ENCODE data around the gene SUSD4.

DNA sequence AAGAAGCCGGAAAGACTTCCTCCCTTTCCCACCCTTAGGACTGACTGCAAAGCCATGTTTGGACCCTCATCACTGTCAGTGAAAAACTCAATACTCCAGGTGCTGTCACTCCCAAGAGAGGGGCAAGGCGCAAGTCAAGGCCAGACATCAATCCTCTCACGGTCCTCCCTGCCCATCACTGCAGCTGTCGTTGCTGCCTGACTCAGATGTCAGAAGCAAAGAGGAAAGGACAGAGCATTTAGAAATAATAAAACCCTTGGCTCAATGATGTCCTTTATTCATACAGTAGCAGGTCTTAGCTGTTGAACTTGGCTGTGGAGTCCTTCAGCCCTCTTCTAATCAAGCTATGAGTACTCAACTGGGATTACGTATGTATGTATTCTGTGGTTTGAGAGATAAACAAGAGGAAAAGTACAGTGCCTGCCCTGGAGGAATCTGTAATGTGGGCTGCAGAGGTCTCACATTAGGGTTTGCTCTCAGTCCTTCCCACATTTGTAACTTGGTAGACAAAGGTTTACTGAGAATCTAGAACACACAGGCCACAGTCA is 13.5 kb downstream of the SUSD4 start:
- no peak for TF ChIP-seq FOXM1 (IDR thresholded peaks at IDR 0.05; ENCODE audit: low read depth)
- TF ChIP-seq, protein P1, sequence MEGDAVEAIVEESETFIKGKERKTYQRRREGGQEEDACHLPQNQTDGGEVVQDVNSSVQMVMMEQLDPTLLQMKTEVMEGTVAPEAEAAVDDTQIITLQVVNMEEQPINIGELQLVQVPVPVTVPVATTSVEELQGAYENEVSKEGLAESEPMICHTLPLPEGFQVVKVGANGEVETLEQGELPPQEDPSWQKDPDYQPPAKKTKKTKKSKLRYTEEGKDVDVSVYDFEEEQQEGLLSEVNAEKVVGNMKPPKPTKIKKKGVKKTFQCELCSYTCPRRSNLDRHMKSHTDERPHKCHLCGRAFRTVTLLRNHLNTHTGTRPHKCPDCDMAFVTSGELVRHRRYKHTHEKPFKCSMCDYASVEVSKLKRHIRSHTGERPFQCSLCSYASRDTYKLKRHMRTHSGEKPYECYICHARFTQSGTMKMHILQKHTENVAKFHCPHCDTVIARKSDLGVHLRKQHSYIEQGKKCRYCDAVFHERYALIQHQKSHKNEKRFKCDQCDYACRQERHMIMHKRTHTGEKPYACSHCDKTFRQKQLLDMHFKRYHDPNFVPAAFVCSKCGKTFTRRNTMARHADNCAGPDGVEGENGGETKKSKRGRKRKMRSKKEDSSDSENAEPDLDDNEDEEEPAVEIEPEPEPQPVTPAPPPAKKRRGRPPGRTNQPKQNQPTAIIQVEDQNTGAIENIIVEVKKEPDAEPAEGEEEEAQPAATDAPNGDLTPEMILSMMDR (IDR thresholded peaks at IDR 0.05) = no peak
- TF ChIP-seq, protein P2, sequence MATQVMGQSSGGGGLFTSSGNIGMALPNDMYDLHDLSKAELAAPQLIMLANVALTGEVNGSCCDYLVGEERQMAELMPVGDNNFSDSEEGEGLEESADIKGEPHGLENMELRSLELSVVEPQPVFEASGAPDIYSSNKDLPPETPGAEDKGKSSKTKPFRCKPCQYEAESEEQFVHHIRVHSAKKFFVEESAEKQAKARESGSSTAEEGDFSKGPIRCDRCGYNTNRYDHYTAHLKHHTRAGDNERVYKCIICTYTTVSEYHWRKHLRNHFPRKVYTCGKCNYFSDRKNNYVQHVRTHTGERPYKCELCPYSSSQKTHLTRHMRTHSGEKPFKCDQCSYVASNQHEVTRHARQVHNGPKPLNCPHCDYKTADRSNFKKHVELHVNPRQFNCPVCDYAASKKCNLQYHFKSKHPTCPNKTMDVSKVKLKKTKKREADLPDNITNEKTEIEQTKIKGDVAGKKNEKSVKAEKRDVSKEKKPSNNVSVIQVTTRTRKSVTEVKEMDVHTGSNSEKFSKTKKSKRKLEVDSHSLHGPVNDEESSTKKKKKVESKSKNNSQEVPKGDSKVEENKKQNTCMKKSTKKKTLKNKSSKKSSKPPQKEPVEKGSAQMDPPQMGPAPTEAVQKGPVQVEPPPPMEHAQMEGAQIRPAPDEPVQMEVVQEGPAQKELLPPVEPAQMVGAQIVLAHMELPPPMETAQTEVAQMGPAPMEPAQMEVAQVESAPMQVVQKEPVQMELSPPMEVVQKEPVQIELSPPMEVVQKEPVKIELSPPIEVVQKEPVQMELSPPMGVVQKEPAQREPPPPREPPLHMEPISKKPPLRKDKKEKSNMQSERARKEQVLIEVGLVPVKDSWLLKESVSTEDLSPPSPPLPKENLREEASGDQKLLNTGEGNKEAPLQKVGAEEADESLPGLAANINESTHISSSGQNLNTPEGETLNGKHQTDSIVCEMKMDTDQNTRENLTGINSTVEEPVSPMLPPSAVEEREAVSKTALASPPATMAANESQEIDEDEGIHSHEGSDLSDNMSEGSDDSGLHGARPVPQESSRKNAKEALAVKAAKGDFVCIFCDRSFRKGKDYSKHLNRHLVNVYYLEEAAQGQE (IDR thresholded peaks at IDR 0.05; ENCODE audit: low read depth, low read length) = no peak
- TF ChIP-seq MEF2A (IDR thresholded peaks at IDR 0.05; ENCODE audit: borderline replicate concordance, low read depth) = no peak
- no peak for TF ChIP-seq POLR2AphosphoS5 (IDR thresholded peaks at IDR 0.05; ENCODE audit: low read depth, low read length)
- TF ChIP-seq YY1 (IDR thresholded peaks at IDR 0.05; ENCODE audit: low read depth) = no peak

Measured in SK-N-SH (cell line).